GM08714 (cell line): ENCODE data around the gene CMC1.
"Not testable (repeated sequence)": the region's sequence is repeated elsewhere in the genome, so short reads cannot be mapped to it uniquely, and the experiment has no call there.

Experiments
- H3K4me3 ChIP-seq: fragments of 200-500 bp; sonication (Bioruptor generic); 2 replicates; pipeline ENCODE4 v1.5.1; 2014; ENCODE audit warnings: mild to moderate bottlenecking, low read length, inconsistent platforms
- ZNF274 ChIP-seq: IDR thresholded peaks from 2 replicates; pipeline ENCODE4 v1.6.1; 2012; ENCODE audit warnings: mild to moderate bottlenecking, low read depth, low read length

The CMC1 gene, protein sequence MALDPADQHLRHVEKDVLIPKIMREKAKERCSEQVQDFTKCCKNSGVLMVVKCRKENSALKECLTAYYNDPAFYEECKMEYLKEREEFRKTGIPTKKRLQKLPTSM

DNA sequence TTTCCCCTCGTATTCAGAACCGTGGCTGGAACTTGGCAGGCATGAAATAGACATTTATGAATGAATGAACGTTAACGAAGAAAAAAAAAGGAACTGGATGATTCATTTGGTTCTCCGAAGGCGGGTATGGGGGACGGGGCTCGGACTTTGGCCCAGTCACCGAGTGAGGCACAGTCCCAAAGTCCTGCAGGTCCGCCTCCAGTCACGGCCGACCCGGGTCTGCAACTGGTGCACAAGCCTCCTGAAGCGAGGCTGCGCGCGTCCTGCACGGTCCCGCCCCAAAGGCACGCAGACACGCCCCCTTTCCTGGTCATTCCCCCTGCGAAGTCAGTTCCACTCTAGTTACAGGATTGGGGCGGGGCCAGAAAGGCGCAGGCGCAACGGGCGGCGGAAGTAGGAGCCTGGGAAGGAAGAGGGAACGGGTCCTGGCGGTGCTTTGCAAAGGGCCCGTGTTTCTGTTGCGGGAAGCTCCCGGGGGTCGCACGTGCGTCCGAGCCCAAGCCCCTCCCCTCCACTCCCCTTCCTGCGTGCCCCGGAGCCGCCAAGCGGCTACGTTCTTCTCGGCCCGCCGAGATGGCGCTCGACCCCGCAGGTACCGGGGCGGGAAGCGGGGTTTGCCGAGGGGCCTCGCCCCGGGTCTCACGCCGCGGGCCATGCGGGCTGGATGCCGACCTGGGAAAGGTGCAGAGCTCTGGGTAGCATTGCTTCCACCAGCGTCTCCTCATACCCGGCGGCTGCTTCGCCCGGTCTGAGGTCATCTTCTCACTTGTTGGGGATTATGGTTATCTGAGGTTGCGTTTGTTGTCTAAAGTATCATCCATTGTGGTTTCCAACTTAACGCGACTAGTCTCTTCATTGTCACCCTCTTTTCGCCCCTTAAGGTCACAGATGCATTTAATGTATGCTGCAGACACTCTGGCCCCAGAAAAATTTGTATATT, at the start of gene CMC1:
CMC1 (plus strand) TSS at position 399 of the 940 bp plus-strand sequence; CDS start at position 574, 175 bp downstream.
- TF ChIP-seq ZNF274 = no peak
- peak within 1 kb of the TSS; percentile 95 for H3K4me3 ChIP-seq

DNA sequence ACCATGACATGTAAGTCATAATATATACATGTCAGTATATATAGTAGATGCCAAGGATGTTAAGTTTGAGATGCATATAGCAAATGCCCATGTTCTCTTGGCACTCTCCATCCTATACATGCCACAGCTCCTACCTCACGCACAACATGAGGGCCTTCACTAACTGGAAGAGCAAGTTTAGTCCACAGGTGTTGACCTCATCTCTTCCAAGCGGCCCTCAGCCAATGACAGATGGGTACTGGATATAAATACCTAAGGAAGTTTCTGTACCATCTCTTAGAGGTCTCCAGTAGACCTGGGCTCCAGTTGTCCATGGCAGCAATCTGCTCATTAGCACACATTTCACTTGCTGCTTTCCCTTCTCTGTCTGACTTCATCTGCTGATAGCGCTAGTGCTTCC, 43.3 kb upstream of the CMC1 start:
- TF ChIP-seq ZNF274 = no peak

DNA sequence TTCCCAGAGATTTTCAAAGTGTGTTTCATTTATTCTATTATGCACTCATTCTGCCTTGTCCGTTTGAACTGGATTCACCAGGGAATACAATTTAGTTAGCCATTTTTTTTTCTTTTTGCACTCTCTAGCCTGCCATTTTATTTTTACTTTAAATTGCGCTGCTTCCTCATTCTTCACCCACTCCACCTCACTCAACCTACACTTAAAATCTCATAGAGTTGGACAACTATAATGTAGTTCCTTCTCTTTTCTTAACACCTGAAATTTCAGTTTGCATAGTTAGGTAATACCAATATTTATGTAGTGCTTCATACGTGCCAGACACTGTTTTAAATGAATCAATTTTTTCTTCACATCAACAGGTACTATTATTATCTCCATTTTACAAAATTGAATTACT, 42.4 kb upstream of the CMC1 start:
- H3K4me3 ChIP-seq = no peak overlapping the region
- no peak for TF ChIP-seq ZNF274

More for the DNA sequence above, 43.3 kb upstream of the CMC1 start:
- no peak overlapping the region for H3K4me3 ChIP-seq

DNA sequence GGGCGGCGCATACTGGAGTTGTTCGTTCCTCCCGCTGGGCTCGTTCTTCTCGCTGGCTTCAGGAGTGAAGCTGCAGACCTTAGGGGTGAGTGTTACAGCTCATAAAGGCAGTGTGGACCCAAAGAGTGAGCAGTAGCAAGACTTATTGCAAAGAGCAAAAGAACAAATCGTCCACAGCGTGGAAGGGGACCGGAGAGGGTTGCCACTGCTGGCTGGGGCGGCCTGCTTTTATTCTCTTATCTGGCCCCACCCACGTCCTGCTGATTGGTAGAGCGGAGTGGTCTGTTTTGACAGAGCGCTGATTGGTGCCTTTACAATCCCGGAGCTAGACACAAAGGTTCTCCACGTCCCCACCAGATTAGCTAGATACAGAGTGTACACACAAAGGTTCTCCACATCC, 41.8 kb upstream of the CMC1 start:
- H3K4me3 ChIP-seq = not testable (repeated sequence)

DNA sequence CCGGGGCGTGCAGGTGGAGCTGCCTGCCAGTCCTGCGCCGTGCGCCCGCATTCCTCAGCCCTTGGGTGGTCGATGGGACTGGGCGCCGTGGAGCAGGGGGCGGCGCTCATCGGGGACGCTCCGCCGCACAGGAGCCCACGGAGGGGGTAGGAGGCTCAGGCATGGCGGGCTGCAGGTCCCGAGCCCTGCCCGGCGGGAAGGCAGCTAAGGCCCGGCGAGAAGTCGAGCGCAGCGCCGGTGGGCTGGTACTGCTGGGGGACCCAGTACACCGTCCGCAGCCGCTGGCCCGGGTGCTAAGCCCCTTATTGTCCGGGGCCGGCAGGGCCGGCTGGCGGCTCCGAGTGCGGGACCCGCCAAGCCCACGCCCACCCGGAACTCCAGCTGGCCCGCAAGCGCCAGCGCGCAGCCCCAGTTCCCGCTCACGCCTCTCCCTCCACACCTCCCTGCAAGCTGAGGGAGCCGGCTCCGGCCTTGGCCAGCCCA, 41.0 kb upstream of the CMC1 start:
- peak overlapping the region; percentile 39; the same call in 1 of the 2 replicates for H3K4me3 ChIP-seq

DNA sequence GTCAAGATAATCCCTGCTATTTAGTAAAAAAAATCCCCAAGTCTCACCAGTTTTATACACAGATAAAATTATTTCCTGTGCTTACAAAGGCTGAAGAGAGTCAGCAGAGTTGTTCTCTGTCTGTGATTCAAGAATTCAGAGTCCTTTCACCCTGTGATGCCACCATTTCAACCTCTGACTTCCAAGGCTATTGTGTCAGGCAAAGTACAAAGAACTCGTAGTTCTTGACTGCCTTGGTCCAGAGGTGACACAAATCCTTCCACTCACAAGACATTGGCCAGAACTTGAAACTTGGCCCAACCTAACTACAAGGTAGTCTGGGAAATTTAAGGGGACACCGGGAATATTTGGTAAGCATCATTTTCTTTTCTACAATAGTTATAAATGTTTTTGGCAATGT, 34.9 kb upstream of the CMC1 start:
- no peak for TF ChIP-seq ZNF274
- no peak overlapping the region for H3K4me3 ChIP-seq

DNA sequence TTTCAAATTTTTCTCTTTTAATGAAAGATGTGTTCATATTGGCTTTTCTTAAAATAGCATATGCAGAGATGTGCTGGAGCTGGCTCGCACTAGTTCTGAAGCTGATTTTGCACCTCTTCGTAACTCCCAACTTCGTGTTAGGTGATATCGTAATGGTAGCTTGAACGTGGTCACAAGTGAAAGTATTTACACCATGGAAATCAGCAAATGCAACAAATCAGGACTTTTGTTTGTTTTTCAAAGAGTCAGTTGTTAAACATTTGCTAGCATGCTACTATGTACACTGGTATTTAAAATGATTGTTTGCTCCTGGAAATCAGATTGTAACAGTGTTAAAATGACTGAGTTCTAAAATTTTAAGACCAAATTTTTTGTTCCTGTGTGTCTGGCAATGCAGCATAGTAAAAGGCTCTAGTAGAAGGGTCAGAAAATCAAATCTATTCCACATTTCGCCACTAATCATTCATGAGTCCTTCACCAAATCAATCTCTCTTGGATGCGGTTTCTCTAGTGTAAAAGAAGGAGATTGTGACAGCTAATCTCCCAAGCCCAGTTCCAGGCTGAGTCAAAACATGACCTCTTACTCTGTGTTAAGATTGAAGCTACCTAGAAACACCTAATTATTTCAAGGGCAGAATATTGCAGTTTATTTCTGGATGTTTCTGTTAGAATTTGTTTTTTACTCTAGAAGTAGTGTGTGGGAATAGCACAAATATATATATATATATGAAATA, 34.3 kb upstream of the CMC1 start:
- H3K4me3 ChIP-seq = no peak overlapping the region

DNA sequence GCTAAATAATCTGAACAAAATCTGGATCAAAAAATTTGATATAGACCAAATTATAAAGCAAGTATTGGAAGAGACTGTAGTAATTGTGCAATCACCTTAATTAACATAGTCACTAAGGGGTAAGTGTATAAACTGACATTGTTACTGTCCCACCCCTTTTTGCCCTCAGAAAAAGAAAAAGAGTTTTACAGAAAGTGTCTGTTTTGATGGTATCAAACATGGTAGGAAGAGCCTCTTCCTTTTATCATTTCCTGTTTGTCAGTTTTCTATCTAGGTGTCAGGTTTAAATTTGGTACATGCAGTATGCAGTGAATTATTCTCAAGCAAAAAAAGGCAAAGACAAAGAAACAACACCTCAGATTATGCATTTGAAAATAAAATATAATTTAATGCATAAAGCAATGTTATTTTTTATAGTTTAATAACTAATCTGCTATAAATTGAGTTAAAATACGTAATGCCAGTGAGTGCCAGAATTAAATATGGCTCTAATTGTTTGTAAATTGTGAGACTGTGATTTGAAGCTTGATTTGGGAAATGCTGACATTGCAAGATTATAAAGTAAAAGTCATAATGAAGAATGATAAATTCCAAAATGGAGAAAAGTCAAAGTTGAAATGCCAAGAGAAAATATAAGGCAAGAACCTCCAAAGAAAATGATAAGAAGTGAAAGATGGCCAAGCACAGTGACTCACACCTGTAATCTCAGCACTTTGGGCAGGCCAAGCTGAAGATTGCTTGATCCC, 30.3 kb upstream of the CMC1 start:
- TF ChIP-seq ZNF274 = no peak
- no peak overlapping the region for H3K4me3 ChIP-seq

More for the DNA sequence above, 34.3 kb upstream of the CMC1 start:
- no peak for TF ChIP-seq ZNF274

DNA sequence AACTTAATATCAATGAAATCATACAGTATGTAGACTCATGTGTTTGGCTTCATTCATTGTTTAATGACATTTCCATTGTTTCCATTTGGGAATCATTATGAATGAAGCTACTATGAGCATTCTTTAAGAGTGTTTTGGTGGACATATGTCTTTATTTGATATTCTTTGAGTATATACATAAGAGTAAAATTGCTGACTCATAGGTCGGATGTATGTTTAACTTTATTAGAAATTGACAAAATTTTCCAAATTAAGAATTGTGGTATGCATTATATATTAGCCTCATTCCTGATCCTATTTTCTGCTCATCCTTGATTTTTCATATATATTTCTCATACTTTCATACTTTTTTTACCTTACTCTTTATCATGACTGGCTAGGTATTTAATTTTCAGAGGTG, 28.7 kb upstream of the CMC1 start:
- TF ChIP-seq ZNF274 = no peak
- H3K4me3 ChIP-seq = no peak overlapping the region

DNA sequence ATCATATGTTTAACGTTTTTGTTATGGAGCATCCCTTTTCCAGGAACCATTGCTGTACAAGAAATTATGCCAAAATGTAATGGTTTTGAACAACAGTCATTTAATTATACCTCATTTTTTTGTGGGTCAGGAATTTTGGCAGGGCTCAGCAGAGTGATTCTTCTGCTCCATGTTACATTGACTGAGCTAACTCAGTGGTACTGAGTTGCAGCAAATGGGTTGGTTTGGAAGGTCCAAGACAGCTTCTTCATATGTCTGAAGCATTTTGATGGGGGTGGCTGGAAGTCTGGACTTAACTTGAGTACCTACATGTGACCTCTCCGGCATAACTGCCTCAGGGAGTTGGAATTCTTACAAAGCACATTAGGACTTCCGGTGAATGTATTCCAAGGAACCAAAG, 26.0 kb upstream of the CMC1 start:
- no peak overlapping the region for H3K4me3 ChIP-seq
- TF ChIP-seq ZNF274 = no peak

DNA sequence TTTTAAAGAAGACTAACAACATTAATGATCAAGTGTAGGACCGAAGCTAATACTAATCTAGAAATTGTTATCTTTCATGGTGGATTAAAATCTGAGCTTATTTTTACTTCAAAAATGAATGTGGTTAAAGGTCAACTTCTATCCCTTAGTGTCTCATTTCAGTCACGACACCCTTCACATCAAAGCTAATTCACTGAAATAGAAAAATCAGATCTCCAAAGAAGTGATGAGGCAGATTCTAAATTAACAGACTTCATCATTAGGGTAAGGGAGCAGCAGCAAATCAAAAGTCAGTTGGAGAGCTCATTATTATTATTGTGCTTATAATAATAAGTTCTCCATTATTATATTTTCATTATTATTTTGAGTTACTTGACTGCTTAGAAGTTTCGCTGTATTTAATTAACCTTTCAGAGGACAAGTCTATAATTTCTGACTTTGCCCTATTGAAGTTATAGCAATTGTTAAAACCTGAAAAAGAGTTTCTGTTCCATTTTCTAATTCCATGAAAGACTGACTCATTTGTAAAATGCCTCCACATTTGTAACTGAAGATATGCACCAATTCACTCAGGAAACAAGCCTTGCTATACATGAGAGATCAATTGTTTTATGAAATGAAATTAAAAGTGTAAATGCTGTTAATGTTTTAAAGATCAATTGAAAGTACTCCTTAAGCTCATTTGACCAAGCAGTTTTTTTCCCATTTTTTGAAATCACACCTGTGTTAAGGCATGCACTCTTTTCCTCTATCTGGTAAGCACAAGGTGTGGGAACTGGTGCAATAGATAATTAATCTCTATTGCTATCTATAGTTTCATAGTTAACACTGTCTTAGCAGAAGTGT, 23.1 kb upstream of the CMC1 start:
- TF ChIP-seq ZNF274 = no peak
- H3K4me3 ChIP-seq = no peak overlapping the region

DNA sequence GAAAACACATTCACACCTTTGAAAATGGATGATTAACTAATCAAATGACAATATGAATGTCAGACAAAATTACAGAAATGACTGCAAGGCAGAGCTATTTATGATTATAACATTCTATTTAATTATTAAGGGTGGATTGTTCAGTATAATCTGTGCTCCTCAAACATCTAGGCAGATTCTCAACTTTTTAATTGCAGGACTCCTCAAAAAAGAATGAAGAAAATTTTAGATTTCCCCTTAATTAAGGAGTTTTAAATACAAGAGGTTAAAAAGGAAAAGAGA, 22.6 kb upstream of the CMC1 start:
- no peak for TF ChIP-seq ZNF274
- no peak overlapping the region for H3K4me3 ChIP-seq

DNA sequence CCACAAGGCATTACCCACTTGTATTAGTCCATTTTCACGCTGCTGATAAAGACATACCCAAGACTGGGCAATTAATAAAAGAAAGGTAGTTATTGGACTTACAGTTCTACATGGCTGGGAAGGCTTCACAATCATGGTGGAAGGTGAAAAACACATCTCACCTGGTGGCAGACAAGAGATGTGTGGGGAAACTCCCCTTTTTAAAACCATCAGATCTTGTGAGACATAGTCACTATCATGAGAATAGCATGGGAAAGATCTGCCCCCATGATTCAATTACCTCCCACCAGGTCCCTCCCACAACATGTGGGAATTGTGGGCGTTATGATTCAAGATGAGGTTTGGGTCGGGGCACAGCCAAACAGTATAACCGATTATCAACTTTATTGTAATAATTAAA, 17.0 kb upstream of the CMC1 start:
- TF ChIP-seq ZNF274 = no peak
- H3K4me3 ChIP-seq = no peak overlapping the region
